GM12892 (cell line): ENCODE data around the gene PTPRN2.

ENCODE experiments used
- DNase-seq: peaks from one replicate; pipeline ENCODE4 v3.0.0; 2011; ENCODE audit not compliant: insufficient read length
- FAIRE-seq: peaks from 2 replicates; lab custom pipeline; 2011; peaks lifted over from hg19 to GRCh38; lab: Jason Lieb, UNC
- POLR2A ChIP-seq: IDR thresholded peaks from 2 replicates; pipeline ENCODE4 v1.6.1; 2011; ENCODE audit warnings: low read depth, low read length, control low read depth
- POLR2AphosphoS5 ChIP-seq: IDR thresholded peaks from 2 replicates; pipeline ENCODE4 v1.6.1; 2011; ENCODE audit warnings: low read depth, low read length, control low read depth
- TAF1 ChIP-seq: IDR thresholded peaks from 2 replicates; pipeline ENCODE4 v1.6.1; 2011; ENCODE audit warnings: low read depth, mild to moderate bottlenecking, control low read depth, low read length, borderline replicate concordance

Gene PTPRN2

DNA sequence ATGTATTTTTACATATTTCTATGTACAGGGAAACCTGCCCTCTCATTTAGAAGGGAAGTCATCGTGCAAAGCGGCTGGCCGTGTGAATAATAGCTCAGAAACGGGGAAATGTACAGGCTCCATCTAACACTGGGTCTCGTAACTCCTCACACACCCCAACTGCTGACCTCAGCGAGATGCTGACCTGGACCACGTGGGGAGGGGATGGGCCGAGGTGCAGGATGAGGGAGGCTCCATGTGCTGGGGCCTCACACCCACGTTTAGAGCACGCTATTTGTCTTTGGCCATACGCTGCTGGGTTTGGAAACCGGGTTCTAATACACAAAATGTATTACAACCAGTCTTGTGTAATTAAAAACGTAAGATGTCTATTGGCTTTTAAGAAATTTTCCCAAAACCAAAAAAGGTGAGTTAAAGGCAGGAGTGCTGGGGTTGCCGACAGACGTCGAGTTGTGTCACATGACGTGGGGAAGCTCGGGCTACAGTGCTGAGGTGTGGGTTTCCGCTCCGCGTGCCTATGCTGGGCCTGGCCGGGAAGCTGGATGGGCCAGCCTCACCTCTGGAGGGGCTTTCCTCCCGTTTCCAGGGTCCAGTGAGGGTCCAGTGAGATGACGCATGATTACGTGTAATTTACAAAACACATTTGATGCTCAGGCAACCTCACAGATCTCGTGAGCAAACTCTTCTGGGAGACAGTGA, 1035.2 kb downstream of the PTPRN2 start:
- FAIRE-seq (no peak), DNase-seq (no peak)
- no peak for TF ChIP-seq TAF1
- no peak for TF ChIP-seq POLR2A
- TF ChIP-seq POLR2AphosphoS5, result no peak

DNA sequence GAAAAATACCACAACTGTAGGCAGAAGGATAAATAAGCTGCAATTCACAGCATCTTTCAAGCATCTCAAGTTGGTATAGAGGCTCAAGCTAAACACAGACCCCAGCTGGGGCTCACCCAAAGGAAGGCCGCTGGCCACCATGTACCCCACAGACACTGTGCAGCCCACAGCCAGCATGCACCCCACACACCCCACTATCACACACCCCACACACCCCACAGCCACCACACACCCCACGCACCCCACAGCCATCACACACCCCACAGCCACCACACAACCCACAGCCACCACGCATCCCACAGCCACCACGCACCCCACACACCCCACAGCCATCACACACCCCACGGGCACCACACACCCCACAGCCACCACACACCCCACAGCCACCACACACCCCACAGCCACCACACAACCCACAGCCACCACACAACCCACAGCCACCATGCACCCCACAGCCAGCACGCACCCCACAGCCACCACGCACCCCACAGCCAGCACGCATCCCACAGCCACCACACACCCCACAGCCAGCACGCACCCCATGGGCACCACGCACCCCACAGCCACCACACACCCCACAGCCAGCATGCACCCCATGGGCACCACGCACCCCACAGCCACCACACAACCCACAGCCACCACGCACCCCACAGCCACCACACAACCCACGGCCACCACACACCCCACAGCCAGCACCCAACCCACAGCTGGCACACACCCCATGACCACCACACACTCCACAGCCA, 1036.1 kb downstream of the PTPRN2 start:
- DNase-seq (no peak), FAIRE-seq (no peak)
- TF ChIP-seq TAF1, result no peak
- no peak for TF ChIP-seq POLR2AphosphoS5
- TF ChIP-seq POLR2A, result no peak

DNA sequence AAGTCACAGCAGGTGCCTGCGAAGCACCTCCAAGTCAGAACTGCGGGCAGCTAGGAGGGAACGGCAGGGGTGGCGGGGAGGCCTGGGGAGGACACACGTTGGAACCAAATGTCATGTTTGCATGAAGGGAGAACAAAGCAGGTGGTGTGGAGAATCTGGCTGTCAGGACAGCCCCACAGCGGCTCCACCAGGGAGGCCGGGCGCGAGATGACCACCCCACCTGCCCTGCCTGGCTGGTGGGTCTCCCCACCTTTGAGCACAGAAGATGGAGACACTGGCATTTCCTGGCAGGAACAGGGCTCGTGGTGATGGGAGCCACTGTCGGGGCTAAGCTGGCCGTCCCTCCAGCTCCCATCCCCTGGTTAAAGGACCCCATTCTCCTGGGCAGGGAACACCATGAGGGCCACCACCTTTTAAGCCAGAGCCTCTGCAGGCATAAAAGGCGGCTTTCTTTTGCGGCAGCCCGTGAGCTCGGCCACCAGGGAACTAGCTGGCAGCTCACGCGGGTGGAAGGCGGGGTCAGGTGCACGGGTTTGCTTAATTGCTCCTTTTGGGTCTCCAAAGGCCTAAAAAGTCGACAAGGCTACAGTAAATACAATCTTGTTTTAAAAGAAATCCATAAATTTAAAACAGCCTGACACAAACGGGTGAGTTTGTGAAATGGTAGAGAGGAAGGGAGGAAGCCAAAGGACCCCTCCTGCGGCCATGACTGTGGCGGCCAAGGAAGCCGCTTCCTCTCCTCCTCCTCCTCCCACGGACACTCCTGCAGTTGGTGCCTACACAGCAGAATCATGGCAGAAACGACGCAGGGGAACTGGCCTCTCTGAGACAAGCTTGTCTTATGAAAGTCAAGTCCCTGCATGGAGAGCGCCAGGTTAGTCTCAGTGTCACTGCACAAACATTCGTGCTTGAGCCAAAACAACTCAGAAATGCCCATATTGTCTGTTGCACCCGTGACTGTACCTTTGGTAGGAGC, 1037.0 kb downstream of the PTPRN2 start:
- TF ChIP-seq TAF1, result no peak
- no peak for TF ChIP-seq POLR2A
- no peak for TF ChIP-seq POLR2AphosphoS5
- DNase-seq (no peak), FAIRE-seq (no peak)

DNA sequence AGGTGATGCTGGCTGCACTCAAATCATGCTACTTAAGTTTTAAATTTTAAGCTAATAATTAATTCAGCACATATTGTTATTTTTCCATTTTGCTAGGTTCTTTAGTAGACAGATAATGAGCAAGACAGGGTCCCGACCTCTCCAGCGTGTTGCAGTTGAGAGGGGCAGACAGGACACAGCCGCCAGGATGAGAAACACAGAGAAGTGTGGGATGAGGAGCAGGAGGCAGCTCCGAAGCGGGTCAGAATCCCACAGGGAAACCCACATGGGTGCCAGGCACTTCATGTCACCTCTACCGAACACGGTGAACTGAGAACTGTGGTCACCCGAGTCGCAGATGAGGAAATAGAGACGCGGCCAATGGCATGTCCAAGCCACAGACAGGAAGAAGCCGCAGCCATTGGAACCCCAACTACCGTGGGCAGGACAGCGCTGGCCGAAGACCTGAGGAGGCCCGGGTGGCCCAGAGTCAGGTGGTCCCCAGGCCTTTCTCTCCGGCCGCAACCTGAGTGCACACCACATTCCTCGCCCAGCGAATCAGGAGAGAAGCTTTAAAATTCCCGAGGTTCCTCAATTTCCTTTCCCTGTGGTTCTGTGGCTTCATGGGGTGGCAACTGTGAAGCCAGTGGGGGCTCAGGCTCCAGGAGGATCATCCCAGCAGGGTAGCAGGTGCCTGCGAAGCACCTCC, 1037.9 kb downstream of the PTPRN2 start:
- no peak for FAIRE-seq
- TF ChIP-seq POLR2AphosphoS5, result no peak
- TF ChIP-seq TAF1, result no peak
- TF ChIP-seq POLR2A, result no peak

DNA sequence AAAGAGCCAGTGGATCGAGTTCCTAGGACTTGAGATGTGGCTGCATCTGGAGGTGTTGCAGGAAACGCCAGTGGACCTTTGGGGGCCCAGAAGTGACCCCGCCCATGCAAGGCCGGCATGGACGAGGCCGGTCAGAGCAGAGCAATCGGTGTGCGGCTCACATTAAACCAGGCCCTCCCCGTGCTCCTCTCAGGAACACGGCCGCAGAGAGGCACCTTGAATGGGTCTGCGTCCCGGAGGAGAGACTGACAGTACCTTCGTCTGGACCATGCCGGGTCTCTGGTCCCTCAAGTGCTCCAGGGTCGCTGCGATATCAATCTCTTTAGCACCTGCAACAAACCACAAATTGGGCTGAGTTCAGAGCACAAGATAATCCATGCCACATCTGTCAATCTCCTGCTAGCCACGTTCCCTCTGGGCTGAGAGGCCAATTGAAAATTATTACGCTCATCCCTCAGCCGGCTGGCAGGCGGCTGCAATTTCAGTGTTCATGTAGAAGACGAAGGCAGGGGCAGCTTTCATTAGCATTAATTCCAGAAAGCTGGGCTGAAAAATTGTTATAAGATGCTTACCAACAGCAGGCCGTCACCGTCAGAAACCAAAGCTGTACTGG, 1038.8 kb downstream of the PTPRN2 start:
- DNase-seq (no peak), FAIRE-seq (no peak)
- TF ChIP-seq TAF1, result no peak
- TF ChIP-seq POLR2AphosphoS5, result no peak
- TF ChIP-seq POLR2A, result no peak

More for the DNA sequence above, 1037.9 kb downstream of the PTPRN2 start:
- DNase-seq, result no peak

DNA sequence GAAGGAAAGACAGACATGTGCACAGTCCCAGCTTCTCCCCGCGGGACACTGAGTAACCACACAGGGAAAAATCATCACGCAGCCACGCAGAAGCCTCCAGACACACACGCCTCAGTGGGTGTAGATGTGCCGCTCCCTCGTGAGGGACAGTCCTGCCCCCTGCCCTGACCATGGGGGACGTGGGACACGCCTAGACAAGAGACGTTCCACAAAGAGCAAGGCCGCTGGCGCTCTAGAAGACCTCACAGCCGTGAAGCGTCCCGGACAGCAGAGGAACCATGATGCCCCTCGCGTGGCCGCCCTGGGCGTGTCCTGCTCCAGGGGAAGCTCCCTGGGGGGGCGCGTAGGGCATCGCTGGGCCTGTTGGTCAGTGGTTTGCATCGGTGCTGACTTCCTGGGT, 1040.0 kb downstream of the PTPRN2 start:
- TF ChIP-seq TAF1 (no peak), POLR2AphosphoS5 (no peak), POLR2A (no peak)
- FAIRE-seq (no peak), DNase-seq (no peak)

DNA sequence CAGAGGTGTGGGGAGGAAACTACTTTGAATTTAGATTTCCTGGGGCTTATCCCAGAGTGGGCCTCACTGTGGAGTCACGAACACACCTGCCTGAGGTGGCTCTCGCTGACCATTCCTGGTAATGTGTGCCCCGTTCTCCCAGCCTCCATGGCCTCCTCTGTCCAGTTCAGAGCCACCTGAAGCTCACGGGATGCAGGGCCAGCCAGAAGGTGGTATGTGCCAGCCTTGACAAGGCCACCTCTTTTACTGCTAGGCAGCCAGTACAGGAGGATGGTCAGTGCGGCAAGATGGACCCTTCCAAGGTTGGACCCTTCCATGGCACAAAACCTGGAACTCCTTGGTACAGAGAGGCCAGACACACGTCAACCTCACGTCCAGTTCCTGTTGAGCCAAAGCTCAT, 1040.5 kb downstream of the PTPRN2 start:
- TF ChIP-seq TAF1, result no peak
- no peak for TF ChIP-seq POLR2AphosphoS5
- no peak for TF ChIP-seq POLR2A
- no peak for FAIRE-seq

DNA sequence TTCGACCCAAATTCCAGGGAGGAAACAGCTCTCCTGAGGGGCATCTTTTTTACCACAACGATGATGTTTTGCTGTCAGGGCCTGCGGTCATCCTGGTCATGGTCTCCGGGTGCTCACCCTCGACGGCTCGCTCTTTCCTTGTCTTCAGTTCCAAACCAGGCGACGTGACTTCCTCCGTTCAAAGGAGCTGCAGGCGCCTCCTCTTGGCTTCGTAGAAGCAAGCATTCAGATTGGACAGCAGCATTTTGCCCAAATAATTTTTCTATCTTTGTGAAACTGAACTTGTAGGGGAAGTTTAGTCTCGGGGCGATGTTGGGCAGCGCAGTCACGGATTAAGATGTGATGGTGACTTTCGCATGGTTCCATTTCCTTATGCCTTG, 1042.0 kb downstream of the PTPRN2 start:
- no peak for FAIRE-seq
- TF ChIP-seq POLR2A, result no peak
- TF ChIP-seq POLR2AphosphoS5, result no peak
- TF ChIP-seq TAF1, result no peak
- no peak for DNase-seq

More for the DNA sequence above, 1040.5 kb downstream of the PTPRN2 start:
- DNase-seq, result no peak

DNA sequence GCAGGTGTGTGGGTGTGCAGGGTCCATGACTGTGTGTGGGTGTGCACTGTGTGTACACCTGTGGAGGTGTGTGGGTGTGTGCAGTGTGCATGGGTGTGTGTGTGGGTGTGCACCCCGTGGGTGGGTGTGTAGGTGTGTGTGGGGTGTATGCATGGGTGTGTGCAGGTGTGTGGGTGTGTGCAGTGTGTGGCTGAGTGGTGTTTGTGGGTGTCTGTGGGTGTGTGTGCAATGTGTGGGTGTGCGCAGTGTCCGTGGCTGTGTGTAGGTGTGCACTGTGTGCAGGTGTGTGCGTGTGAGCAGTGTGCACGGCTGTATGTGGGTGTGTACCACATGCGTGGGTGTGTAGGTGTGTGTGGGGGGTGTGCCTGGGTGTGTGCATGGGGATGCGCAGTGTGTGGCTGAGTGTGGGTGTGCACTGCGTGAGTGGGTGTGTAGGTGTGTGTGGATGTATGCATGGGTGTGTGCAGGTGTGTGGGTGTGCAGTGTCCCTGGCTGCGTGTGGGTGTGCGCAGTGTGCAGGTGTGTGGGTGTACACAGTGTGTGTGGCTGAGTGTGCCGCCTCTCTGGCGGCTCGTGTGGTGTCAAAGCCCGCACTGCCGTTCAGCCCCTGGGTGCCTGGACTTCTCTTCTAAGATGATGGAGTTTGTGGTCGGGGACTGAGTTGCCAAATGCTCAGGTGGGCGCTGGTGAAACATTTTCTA, 1042.5 kb downstream of the PTPRN2 start:
- TF ChIP-seq TAF1 (no peak), POLR2AphosphoS5 (no peak), POLR2A (no peak)
- DNase-seq (no peak), FAIRE-seq (no peak)

DNA sequence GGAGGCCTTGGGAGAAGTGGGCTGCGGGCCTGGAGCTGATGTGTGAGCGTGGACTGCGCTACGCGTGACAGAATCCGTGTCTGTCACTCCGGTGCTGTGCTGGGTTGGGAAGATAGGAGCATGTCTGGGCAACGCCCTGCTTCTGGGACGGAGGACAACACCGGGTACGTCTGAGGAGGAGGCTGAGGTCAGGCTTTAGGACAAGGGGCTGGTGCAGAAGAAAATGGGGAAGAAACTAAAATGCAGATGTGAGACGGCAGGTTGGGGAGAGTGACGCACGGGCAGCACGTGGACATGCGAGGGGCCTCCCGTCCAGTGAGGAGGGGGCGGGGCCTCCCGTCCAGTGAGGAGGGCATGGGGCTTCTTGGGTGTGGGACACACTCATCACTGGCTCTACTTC, 1043.4 kb downstream of the PTPRN2 start:
- DNase-seq, result no peak
- no peak for FAIRE-seq
- TF ChIP-seq POLR2AphosphoS5 (no peak), POLR2A (no peak), TAF1 (no peak)
